AG04449 (cell line): ENCODE data around the gene COPB1.

Experiments
- CTCF ChIA-PET: fragments of 350-600 bp; formaldehyde crosslinking; extraction: SDS; loops from one replicate; lab custom pipeline; 2021; ENCODE audit warnings: antibody characterized with exemption; lab: Yijun Ruan, JAX
- POLR2A ChIA-PET: fragments of 400-600, 350-600 bp; formaldehyde crosslinking; extraction: SDS; loops from one replicate; lab custom pipeline; 2020; ENCODE audit warnings: antibody characterized with exemption, inconsistent platforms; lab: Yijun Ruan, JAX
- DNase-seq: peaks from one replicate; pipeline ENCODE4 v3.0.0-alpha.2; 2010; ENCODE audit warnings: low read depth, low spot score
- H3K4me3 ChIP-seq: 2 replicates; pipeline ENCODE4 v1.5.1; 2011; ENCODE audit warnings: low read depth, mild to moderate bottlenecking, control low read depth, low read length
- CTCF ChIP-seq: IDR thresholded peaks from one replicate; pipeline ENCODE4 v1.5.1; 2011; ENCODE audit warnings: mild to moderate bottlenecking, moderate library complexity, low read length, control low read depth, inconsistent platforms; ENCODE audit not compliant: insufficient read depth; ENCODE audit errors: missing control alignments

COPB1 gene

GRCh38 chr11:14449302-14449714, 50.3 kb downstream of the COPB1 start:
- POLR2A ChIA-PET: no interaction called here
- CTCF ChIA-PET: interaction anchor here (22.4 kb wide), 1 partner anchor 145 kb away, joined by 469 read pairs; no protein-coding TSS in a partner anchor
- H3K4me3 ChIP-seq: no peak overlapping the region
- no peak for TF ChIP-seq CTCF
- no peak for DNase-seq

DNA sequence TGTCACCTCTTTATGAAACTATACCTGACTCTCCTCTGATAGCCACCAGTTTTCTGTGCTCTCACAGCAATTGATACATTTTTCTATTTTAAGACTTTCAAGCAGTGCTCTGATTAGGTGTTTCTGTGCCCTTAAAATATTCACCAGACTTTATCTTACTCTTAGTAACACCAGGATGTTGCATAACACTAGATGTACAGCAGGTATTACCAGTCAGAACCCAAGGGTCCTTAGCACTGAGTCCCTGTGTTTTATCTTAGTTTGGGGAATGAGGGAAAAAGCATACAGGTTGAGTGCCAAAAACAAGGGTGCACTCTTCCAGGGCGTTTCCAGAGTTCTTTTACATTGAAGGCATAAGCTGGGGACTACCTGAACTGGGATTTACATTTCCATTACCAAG, 51.4 kb downstream of the COPB1 start:
- no peak overlapping the region for H3K4me3 ChIP-seq
- TF ChIP-seq CTCF: no peak
- no peak for DNase-seq
- ChIA-PET POLR2A (no interaction called here), CTCF (interaction anchor here (2.8 to 22.4 kb wide), 2 partner anchors 7 to 144 kb away, joined by 24 to 469 read pairs; no protein-coding TSS in a partner anchor)

DNA sequence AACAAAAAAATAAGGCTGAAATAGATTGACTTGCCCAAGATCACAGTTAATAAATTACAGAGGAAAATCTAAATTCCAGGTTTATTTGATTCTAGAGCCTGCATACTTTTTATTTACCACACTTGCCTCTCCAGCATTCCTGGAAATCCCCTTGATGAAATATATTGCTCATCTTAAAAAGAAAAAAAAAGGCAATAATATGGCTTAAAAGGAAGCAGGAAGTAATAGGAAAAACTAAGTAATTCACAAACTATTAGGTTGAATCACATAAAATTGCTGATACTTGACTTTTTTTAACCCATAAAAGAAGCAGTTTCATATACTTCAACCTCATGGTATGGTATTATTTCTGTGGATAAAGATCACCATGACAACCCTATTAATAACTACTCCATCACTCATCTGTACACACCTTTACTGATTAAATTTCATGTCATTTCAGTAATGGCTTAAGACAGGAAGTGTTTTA, 52.9 kb downstream of the COPB1 start:
- ChIA-PET POLR2A (interaction anchor here (0.9 kb wide), 1 partner anchor 89 kb away, joined by 3 read pairs; no protein-coding TSS in a partner anchor), CTCF (interaction anchor here (1.0 to 22.4 kb wide), 3 partner anchors 9 to 143 kb away, joined by 7 to 469 read pairs (median 24); no protein-coding TSS in a partner anchor)
- DNase-seq: no peak
- no peak for TF ChIP-seq CTCF
- H3K4me3 ChIP-seq: no peak overlapping the region

- no peak overlapping the region for H3K4me3 ChIP-seq
- CTCF ChIA-PET: interaction anchor here (0.9 to 2.8 kb wide), 4 partner anchors 10 to 148 kb away, joined by 3 to 24 read pairs (median 4); no protein-coding TSS in a partner anchor
- TF ChIP-seq CTCF: no peak
- DNase-seq: no peak
- POLR2A ChIA-PET: interaction anchor here (1.6 kb wide), 1 partner anchor 23 kb away, joined by 10 read pairs; no protein-coding TSS in a partner anchor
Observed at GRCh38 chr11:14445542-14446530, 53.8 kb downstream of the COPB1 start.

GRCh38 chr11:14444441-14445189, 55.0 kb downstream of the COPB1 start:
- DNase-seq: no peak
- no peak for TF ChIP-seq CTCF
- ChIA-PET POLR2A (interaction anchor here (1.6 kb wide), 1 partner anchor 22 kb away, joined by 10 read pairs; no protein-coding TSS in a partner anchor), CTCF (no interaction called here)
- no peak overlapping the region for H3K4me3 ChIP-seq
